GM18498 (cell line): ENCODE data around the gene OR10J5.

Experiments
- ATAC-seq: cut with Tn5 transposase; IDR thresholded peaks from one replicate; pipeline ENCODE4 v1.9.1; 2021; ENCODE audit warnings: mild to moderate bottlenecking, moderate library complexity; ENCODE audit not compliant: unreplicated experiment

The OR10J5 gene

DNA sequence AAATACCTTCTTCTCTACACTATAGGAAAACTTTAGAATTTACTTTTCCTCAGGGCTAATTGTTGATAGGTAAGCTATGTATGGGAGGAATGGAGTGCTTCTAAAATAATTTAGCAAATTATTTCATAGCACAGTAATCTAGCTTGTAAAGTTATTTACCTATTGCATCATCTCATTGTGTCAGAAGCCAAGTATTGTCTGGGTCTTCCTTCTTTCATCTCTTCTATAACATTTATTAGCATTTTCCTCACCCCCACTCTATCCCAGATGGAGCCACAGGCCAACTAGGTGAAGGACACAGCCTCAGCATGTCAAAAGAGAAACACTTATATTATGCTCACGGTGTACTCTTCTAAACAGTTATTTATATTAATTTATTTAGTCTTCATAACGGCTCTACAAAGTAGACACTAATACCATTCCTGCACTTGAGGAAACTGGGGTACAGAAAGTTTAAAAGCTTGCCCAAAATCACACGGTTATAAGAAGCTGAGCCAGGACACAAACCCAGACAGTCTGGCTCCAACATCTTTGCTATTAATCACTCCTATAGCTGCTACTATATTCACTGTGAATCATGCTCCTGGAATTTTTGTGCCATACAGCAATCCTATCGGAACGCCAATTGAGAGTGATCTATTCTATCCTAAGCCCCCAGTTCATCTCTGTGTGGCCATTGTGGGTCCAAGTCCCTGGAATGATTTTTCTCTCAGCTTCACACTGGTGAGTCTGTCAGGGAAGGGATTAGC is 43.1 kb downstream of the OR10J5 start:
- no peak for ATAC-seq
